ENCODE measurements around the gene POLL. TPM values are rescaled to one million over a fixed set of nuclear protein-coding genes. Genes with fewer than 3 reads are reported as not detected.

Gene POLL
- total and polyA plus RNA-seq, 10 of the 15 experiments (the other 5 are each of a cell fraction or from before 2014, with no cell fraction given), result 1.5 to 25.4 (median 13.8) TPM

DNA sequence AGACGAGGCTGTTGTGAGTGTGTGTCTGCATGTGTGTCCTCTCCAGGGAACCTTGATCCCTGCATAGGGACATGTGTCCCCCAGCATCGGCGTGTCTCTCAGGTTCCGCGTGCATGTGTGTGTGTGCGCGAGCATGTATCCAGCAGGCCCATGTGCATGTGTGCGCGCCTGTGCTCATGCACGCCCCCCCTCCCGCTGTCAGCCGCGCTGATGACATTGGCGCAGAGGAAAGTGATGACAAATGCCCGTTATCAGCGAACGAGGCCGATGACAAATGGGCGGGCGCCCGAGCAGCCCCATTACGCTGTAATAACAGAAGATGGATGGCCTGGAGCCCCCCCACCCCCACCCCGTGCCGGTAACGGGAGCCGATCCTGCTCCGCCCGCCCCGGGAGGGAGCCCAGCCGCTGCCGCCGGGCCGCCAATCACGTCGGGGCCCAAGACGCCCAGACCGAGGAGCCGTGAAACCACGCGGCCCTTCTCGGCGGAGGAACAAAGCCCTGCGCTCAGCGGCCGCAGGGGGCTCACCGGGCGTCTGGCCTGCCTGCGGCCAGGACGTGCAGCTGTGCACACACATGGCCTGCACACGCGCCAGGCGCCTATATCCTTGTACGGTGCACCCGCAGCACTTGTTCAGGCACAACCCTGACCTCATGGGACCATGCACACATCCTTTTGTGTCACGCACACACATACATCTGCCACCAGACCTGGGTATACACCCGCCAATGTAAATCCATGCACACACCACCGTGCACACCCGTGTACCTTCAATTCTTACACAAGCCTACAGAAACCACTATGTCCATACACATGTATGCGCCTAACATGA lies 21.5 kb downstream of the POLL start (continued):
- TF ChIP-seq CEBPB (IDR thresholded peaks at IDR 0.05; ENCODE audit: borderline replicate concordance in 1 of 2, low read depth in 2 of 2, low read length in 2 of 2) (no peak), NBN (IDR thresholded peaks at IDR 0.05) (no peak), STAT3 (IDR thresholded peaks at IDR 0.05; ENCODE audit: low read depth, low read length) (no peak), HDAC2 (IDR thresholded peaks at IDR 0.05) (no peak), MTA3 (IDR thresholded peaks at IDR 0.05; ENCODE audit: borderline replicate concordance, low read length) (no peak), CHD4 (IDR thresholded peaks at IDR 0.05) (no peak), PAX5 (IDR thresholded peaks at IDR 0.05; ENCODE audit: borderline replicate concordance, low read depth, low read length) (no peak), YY1 (IDR thresholded peaks at IDR 0.05; ENCODE audit: low read depth, low read length) (no peak), CHD2 (IDR thresholded peaks at IDR 0.05; ENCODE audit: borderline replicate concordance, low read depth, low read length) (no peak), ASH2L (IDR thresholded peaks at IDR 0.05; ENCODE audit: borderline replicate concordance, low read depth) (no peak)
- TF ChIP-seq, protein P1, sequence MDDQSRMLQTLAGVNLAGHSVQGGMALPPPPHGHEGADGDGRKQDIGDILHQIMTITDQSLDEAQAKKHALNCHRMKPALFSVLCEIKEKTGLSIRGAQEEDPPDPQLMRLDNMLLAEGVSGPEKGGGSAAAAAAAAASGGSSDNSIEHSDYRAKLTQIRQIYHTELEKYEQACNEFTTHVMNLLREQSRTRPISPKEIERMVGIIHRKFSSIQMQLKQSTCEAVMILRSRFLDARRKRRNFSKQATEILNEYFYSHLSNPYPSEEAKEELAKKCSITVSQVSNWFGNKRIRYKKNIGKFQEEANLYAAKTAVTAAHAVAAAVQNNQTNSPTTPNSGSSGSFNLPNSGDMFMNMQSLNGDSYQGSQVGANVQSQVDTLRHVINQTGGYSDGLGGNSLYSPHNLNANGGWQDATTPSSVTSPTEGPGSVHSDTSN (IDR thresholded peaks at IDR 0.05; ENCODE audit: insufficient replicate concordance, low read depth, low read length), result no peak
- TF ChIP-seq, protein P2, sequence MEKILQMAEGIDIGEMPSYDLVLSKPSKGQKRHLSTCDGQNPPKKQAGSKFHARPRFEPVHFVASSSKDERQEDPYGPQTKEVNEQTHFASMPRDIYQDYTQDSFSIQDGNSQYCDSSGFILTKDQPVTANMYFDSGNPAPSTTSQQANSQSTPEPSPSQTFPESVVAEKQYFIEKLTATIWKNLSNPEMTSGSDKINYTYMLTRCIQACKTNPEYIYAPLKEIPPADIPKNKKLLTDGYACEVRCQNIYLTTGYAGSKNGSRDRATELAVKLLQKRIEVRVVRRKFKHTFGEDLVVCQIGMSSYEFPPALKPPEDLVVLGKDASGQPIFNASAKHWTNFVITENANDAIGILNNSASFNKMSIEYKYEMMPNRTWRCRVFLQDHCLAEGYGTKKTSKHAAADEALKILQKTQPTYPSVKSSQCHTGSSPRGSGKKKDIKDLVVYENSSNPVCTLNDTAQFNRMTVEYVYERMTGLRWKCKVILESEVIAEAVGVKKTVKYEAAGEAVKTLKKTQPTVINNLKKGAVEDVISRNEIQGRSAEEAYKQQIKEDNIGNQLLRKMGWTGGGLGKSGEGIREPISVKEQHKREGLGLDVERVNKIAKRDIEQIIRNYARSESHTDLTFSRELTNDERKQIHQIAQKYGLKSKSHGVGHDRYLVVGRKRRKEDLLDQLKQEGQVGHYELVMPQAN (conservative IDR thresholded peaks at IDR 0.05), result no peak

All from GM12878 (cell line).